Kidney epithelial cell (primary cell): ENCODE measurements around the gene CSRNP3. TPM values are rescaled to one million over a fixed set of nuclear protein-coding genes. Genes with fewer than 3 reads are reported as not detected.

Experiments used
- DNase-seq: peaks from one replicate; pipeline ENCODE4 v3.0.0-alpha.2; 2010; ENCODE audit warnings: low read depth
- H3K27me3 ChIP-seq: 2 replicates; pipeline ENCODE4 v1.6.0; 2011; ENCODE audit warnings: low read length; ENCODE audit not compliant: control insufficient read depth, insufficient read depth
- H3K36me3 ChIP-seq: 2 replicates; pipeline ENCODE4 v1.5.1; 2011; ENCODE audit warnings: low read length; ENCODE audit not compliant: control insufficient read depth, insufficient read depth
- H3K4me3 ChIP-seq: 2 replicates; pipeline ENCODE4 v1.5.1; 2011; ENCODE audit warnings: low read depth, mild to moderate bottlenecking, control low read depth, low read length
- CTCF ChIP-seq: IDR thresholded peaks from 2 replicates; pipeline ENCODE4 v1.5.1; 2011; ENCODE audit warnings: mild to moderate bottlenecking, moderate library complexity, low read length, control low read depth, inconsistent platforms; ENCODE audit not compliant: insufficient read depth, poor library complexity, severe bottlenecking
- total RNA-seq: library from RNA; depleted of rRNA; stranded (reverse); fragments of >200 nt; gene quantifications from 2 replicates; pipeline ENCODE4 v1.2.3, GENCODE V29; 2015

CSRNP3 gene
- total RNA-seq, 1 donor from 2014 or later = 1.6 TPM

GRCh38 chr2:165681841-165682240, 212.3 kb downstream of the CSRNP3 start:
- no peak for DNase-seq
- Histone ChIP-seq H3K27me3 (no peaks in the 10 kb centered on the region), H3K36me3 (no peaks in the 10 kb centered on the region), H3K4me3 (no peak overlapping the region)
- TF ChIP-seq CTCF = no peak

GRCh38 chr2:165682546-165682945, 213.0 kb downstream of the CSRNP3 start:
- no peak for DNase-seq
- no peaks in the 10 kb centered on the region for H3K27me3 ChIP-seq
- H3K4me3 ChIP-seq = no peak overlapping the region
- no peak for TF ChIP-seq CTCF
- no peaks in the 10 kb centered on the region for H3K36me3 ChIP-seq

- no peak overlapping the region for H3K4me3 ChIP-seq
- no peaks in the 10 kb centered on the region for H3K27me3 ChIP-seq
- H3K36me3 ChIP-seq = no peaks in the 10 kb centered on the region
- TF ChIP-seq CTCF = no peak
- no peak for DNase-seq
Measured at GRCh38 chr2:165686800-165687199, 217.3 kb downstream of the CSRNP3 start.

GRCh38 chr2:165687426-165688002, 218.0 kb downstream of the CSRNP3 start:
- Histone ChIP-seq H3K36me3 (no peaks in the 10 kb centered on the region), H3K4me3 (no peak overlapping the region), H3K27me3 (no peaks in the 10 kb centered on the region)
- DNase-seq = no peak
- no peak for TF ChIP-seq CTCF

DNA sequence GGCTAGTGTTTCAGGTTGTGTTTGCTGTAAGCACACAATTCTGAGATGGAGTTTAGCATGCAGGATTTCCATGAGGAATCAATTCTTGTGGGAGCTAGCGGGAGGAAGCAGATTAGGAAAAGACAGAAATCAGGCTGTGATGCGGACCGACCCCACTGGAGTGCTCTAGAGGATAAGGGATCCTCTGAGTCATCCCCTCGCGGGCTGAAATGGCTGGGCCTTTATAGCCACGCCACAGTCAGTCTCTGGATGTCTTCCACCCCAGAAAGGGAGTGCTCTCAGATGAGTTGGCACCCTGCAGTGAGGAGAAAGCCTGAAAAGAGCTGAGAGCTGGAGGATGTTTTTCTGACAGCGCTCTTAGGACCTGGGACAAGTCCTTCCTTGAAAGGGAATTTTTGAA, 222.1 kb downstream of the CSRNP3 start:
- H3K27me3 ChIP-seq = no peaks in the 10 kb centered on the region
- DNase-seq = no peak
- no peak overlapping the region for H3K4me3 ChIP-seq
- no peaks in the 10 kb centered on the region for H3K36me3 ChIP-seq
- TF ChIP-seq CTCF = no peak

GRCh38 chr2:165692906-165693305, 223.4 kb downstream of the CSRNP3 start:
- Histone ChIP-seq H3K36me3 (no peaks in the 10 kb centered on the region), H3K4me3 (no peak overlapping the region), H3K27me3 (no peaks in the 10 kb centered on the region)
- no peak for TF ChIP-seq CTCF
- no peak for DNase-seq
